ACC112 (cell line): ENCODE data around the gene NMT2.
"Not testable (repeated sequence)": the region's sequence is repeated elsewhere in the genome, so short reads cannot be mapped to it uniquely, and the experiment has no call there.

ENCODE experiments used
- H2AFZ ChIP-seq: fragments of 200-600 bp; sonication (generic); one replicate; pipeline ENCODE4 v1.6.0; 2017; ENCODE audit warnings: antibody characterized with exemption, low read length; ENCODE audit not compliant: unreplicated experiment
- H3K27ac ChIP-seq: fragments of 200-600 bp; sonication (generic); 2 replicates; pipeline ENCODE4 v1.5.1; 2014; ENCODE audit warnings: low read depth, mild to moderate bottlenecking, antibody characterized with exemption, low read length, moderate library complexity
- H3K27me3 ChIP-seq: fragments of 200-600 bp; sonication (generic); 2 replicates; pipeline ENCODE4 v1.6.1; 2014; ENCODE audit warnings: mild to moderate bottlenecking, antibody characterized with exemption, low read length, moderate library complexity, mixed read lengths; ENCODE audit not compliant: insufficient read depth
- H3K36me3 ChIP-seq: fragments of 200-600 bp; sonication (generic); 2 replicates; pipeline ENCODE4 v1.6.1; 2016; ENCODE audit warnings: mild to moderate bottlenecking, antibody characterized with exemption, low read length, moderate library complexity, mixed read lengths; ENCODE audit not compliant: insufficient read depth
- H3K4me1 ChIP-seq: fragments of 200-600 bp; sonication (generic); one replicate; pipeline ENCODE4 v1.6.1; 2016; ENCODE audit warnings: low read length, mixed read lengths; ENCODE audit not compliant: insufficient read depth, unreplicated experiment, control insufficient read depth
- H3K4me3 ChIP-seq: fragments of 200-600 bp; sonication (generic); 2 replicates; pipeline ENCODE4 v1.5.1; 2014; ENCODE audit warnings: mild to moderate bottlenecking, low read depth, low read length
- H3K79me2 ChIP-seq: fragments of 200-600 bp; sonication (generic); one replicate; pipeline ENCODE4 v1.6.0; 2016; ENCODE audit warnings: low read length; ENCODE audit not compliant: control insufficient read depth, unreplicated experiment, insufficient read depth

NMT2 gene

GRCh38 chr10:15168291-15168785, at the start of gene NMT2:
NMT2 (minus strand) TSS chr10:15168693; CDS start chr10:15168612, 81 bp downstream.
- H3K36me3 ChIP-seq, result no peaks in the 10 kb centered on the region
- peak within 1 kb of the TSS; percentile 89 for H3K4me3 ChIP-seq
- peak within 1 kb of the TSS; percentile 77 for H2AFZ ChIP-seq
- H3K27me3 ChIP-seq, result no peaks in the 10 kb centered on the region
- H3K79me2 ChIP-seq, result peaks cover 46% of the 10 kb centered on the region
- peaks cover 27% of the 10 kb centered on the region for H3K4me1 ChIP-seq
- peak within 1 kb of the TSS; percentile 49 for H3K27ac ChIP-seq

GRCh38 chr10:15216700-15217099, 48.2 kb upstream of the NMT2 start:
- Histone ChIP-seq H3K4me1 (peaks cover 13% of the 10 kb centered on the region), H3K79me2 (no peaks in the 10 kb centered on the region)

GRCh38 chr10:15214237-15214636, 45.7 kb upstream of the NMT2 start:
- Histone ChIP-seq H3K79me2 (no peaks in the 10 kb centered on the region), H3K27ac (no peak overlapping the region), H3K4me1 (peaks cover 28% of the 10 kb centered on the region), H2AFZ (no peak overlapping the region), H3K4me3 (no peak overlapping the region), H3K36me3 (peaks cover 11% of the 10 kb centered on the region), H3K27me3 (no peaks in the 10 kb centered on the region)

More at GRCh38 chr10:15216700-15217099, 48.2 kb upstream of the NMT2 start:
- peaks cover 11% of the 10 kb centered on the region for H3K36me3 ChIP-seq
- H2AFZ ChIP-seq, result no peak overlapping the region
- no peak overlapping the region for H3K4me3 ChIP-seq
- no peak overlapping the region for H3K27ac ChIP-seq
- H3K27me3 ChIP-seq, result no peaks in the 10 kb centered on the region

GRCh38 chr10:15213461-15213861, 45.0 kb upstream of the NMT2 start:
- peaks cover 23% of the 10 kb centered on the region for H3K4me1 ChIP-seq
- no peaks in the 10 kb centered on the region for H3K27me3 ChIP-seq
- H3K4me3 ChIP-seq, result no peak overlapping the region
- H3K36me3 ChIP-seq, result peaks cover 11% of the 10 kb centered on the region
- no peaks in the 10 kb centered on the region for H3K79me2 ChIP-seq
- H3K27ac ChIP-seq, result no peak overlapping the region
- H2AFZ ChIP-seq, result no peak overlapping the region

GRCh38 chr10:15211464-15211979, 43.0 kb upstream of the NMT2 start:
- peaks cover 11% of the 10 kb centered on the region for H3K36me3 ChIP-seq
- no peaks in the 10 kb centered on the region for H3K79me2 ChIP-seq
- peaks cover 23% of the 10 kb centered on the region for H3K4me1 ChIP-seq
- H3K27me3 ChIP-seq, result no peaks in the 10 kb centered on the region
- H3K4me3 ChIP-seq, result peak overlapping the region; percentile 54
- peak overlapping the region; percentile 47 for H2AFZ ChIP-seq
- peak overlapping the region; percentile 88 for H3K27ac ChIP-seq

- Histone ChIP-seq H2AFZ (no peak overlapping the region), H3K27me3 (no peaks in the 10 kb centered on the region), H3K79me2 (no peaks in the 10 kb centered on the region), H3K27ac (peak overlapping the region; percentile 88; the same call in 1 of the 2 replicates), H3K4me3 (no peak overlapping the region), H3K4me1 (peaks cover 23% of the 10 kb centered on the region), H3K36me3 (peaks cover 11% of the 10 kb centered on the region)
These were observed 42.0 kb upstream of the NMT2 start for GRCh38 chr10:15210521-15210920.

- peaks cover 23% of the 10 kb centered on the region for H3K4me1 ChIP-seq
- no peaks in the 10 kb centered on the region for H3K79me2 ChIP-seq
- no peaks in the 10 kb centered on the region for H3K27me3 ChIP-seq
- no peak overlapping the region for H2AFZ ChIP-seq
- H3K4me3 ChIP-seq, result no peak overlapping the region
- H3K27ac ChIP-seq, result no peak overlapping the region
- peaks cover 11% of the 10 kb centered on the region for H3K36me3 ChIP-seq
These were observed 41.5 kb upstream of the NMT2 start for GRCh38 chr10:15209827-15210509.

- no peak overlapping the region for H3K27ac ChIP-seq
- no peak overlapping the region for H2AFZ ChIP-seq
These were observed 39.7 kb upstream of the NMT2 start for GRCh38 chr10:15208221-15208620.

GRCh38 chr10:15207410-15207809, 38.9 kb upstream of the NMT2 start:
- H3K4me1 ChIP-seq, result peaks cover 35% of the 10 kb centered on the region
- not testable (repeated sequence) for H3K27me3 ChIP-seq, H3K27ac ChIP-seq, H3K36me3 ChIP-seq, H3K4me3 ChIP-seq, H2AFZ ChIP-seq, H3K79me2 ChIP-seq

More at GRCh38 chr10:15208221-15208620, 39.7 kb upstream of the NMT2 start:
- Histone ChIP-seq H3K4me1 (peaks cover 27% of the 10 kb centered on the region), H3K27me3 (no peaks in the 10 kb centered on the region), H3K79me2 (no peaks in the 10 kb centered on the region), H3K36me3 (no peaks in the 10 kb centered on the region; the same call in 1 of the 2 replicates), H3K4me3 (no peak overlapping the region)

- H3K27ac ChIP-seq, result peak overlapping the region; percentile 85
These were observed 34.1 kb upstream of the NMT2 start for GRCh38 chr10:15202639-15203038.

GRCh38 chr10:15202301-15202621, 33.8 kb upstream of the NMT2 start:
- H2AFZ ChIP-seq, H3K36me3 ChIP-seq, H3K4me3 ChIP-seq, H3K79me2 ChIP-seq, H3K27me3 ChIP-seq: not testable (repeated sequence)
- Histone ChIP-seq H3K4me1 (peaks cover 56% of the 10 kb centered on the region), H3K27ac (peak overlapping the region; percentile 85)

More at GRCh38 chr10:15202639-15203038, 34.1 kb upstream of the NMT2 start:
- H3K36me3 ChIP-seq, result no peaks in the 10 kb centered on the region
- H3K4me1 ChIP-seq, result peaks cover 52% of the 10 kb centered on the region
- no peaks in the 10 kb centered on the region for H3K79me2 ChIP-seq
- no peaks in the 10 kb centered on the region for H3K27me3 ChIP-seq
- H3K4me3 ChIP-seq, result no peak overlapping the region
- H2AFZ ChIP-seq, result no peak overlapping the region
